ENCODE data around the gene SEC24C.
A peak's percentile ranks its signal among the peaks of the same experiment; 100 is the strongest.

Gene SEC24C

GRCh38 chr10:73817826-73818225, 73.7 kb downstream of the SEC24C start:
- Mint-ChIP-seq H3K9me3 (no peaks in the 10 kb centered on the region), H3K36me3 (ENCODE audit: low read depth) (peaks cover 13% of the 10 kb centered on the region), H3K4me1 (peaks cover 24% of the 10 kb centered on the region), H3K27ac (peak overlapping the region; percentile 48), H3K4me3 (no peak overlapping the region), H3K27me3 (ENCODE audit: low read depth, poor library complexity) (no peaks in the 10 kb centered on the region)
- no peak for TF ChIP-seq CTCF (IDR thresholded peaks at IDR 0.05)
- DNase-seq: no peak

- H3K4me3 Mint-ChIP-seq: no peak overlapping the region
- DNase-seq: no peak
Observed at GRCh38 chr10:73818402-73818801, 74.2 kb downstream of the SEC24C start.

GRCh38 chr10:73819081-73819480, 74.9 kb downstream of the SEC24C start:
- TF ChIP-seq CTCF (IDR thresholded peaks at IDR 0.05): no peak
- Mint-ChIP-seq H3K4me3 (no peak overlapping the region), H3K36me3 (ENCODE audit: low read depth) (peaks cover 13% of the 10 kb centered on the region), H3K27ac (peak overlapping the region; percentile 87), H3K27me3 (ENCODE audit: low read depth, poor library complexity) (peaks cover 3% of the 10 kb centered on the region), H3K9me3 (no peaks in the 10 kb centered on the region), H3K4me1 (peaks cover 21% of the 10 kb centered on the region)
- DNase-seq: no peak

More at GRCh38 chr10:73818402-73818801, 74.2 kb downstream of the SEC24C start:
- Mint-ChIP-seq H3K9me3 (no peaks in the 10 kb centered on the region), H3K27ac (no peak overlapping the region), H3K4me1 (peaks cover 21% of the 10 kb centered on the region), H3K27me3 (ENCODE audit: low read depth, poor library complexity) (peaks cover under 1% of the 10 kb centered on the region), H3K36me3 (ENCODE audit: low read depth) (peaks cover 13% of the 10 kb centered on the region)
- no peak for TF ChIP-seq CTCF (IDR thresholded peaks at IDR 0.05)

GRCh38 chr10:73819513-73820093, 75.4 kb downstream of the SEC24C start:
- peaks cover 21% of the 10 kb centered on the region for H3K4me1 Mint-ChIP-seq
- TF ChIP-seq CTCF (IDR thresholded peaks at IDR 0.05): no peak
- DNase-seq: peak; percentile 31
- H3K36me3 Mint-ChIP-seq (ENCODE audit: low read depth): peaks cover 13% of the 10 kb centered on the region
- peak overlapping the region; percentile 31 for H3K27ac Mint-ChIP-seq
- H3K9me3 Mint-ChIP-seq: no peaks in the 10 kb centered on the region
- H3K4me3 Mint-ChIP-seq: no peak overlapping the region
- peaks cover 3% of the 10 kb centered on the region for H3K27me3 Mint-ChIP-seq (ENCODE audit: low read depth, poor library complexity)
